H1 (cell line): ENCODE measurements around the gene DNAI2. TPM values are rescaled to one million over a fixed set of nuclear protein-coding genes. Genes with fewer than 3 reads are reported as not detected.

Experiments
- CTCF ChIA-PET: fragments of 300-600 bp; sonication (Branson Sonifier 250); formaldehyde crosslinking; loops from one replicate; lab custom pipeline; 2021; ENCODE audit not compliant: partially characterized antibody; lab: Charles Lee
- POLR2A ChIA-PET: fragments of 300-600 bp; sonication (Branson Sonifier 250); formaldehyde crosslinking; loops from one replicate; lab custom pipeline; 2021; ENCODE audit warnings: inconsistent platforms; ENCODE audit not compliant: partially characterized antibody; lab: Charles Lee
- DNase-seq, 2 experiments: peaks; one replicate each; pipeline versions ENCODE4 v3.0.0 to v3.0.0-alpha.2; 2010 to 2022; ENCODE audit warnings: low spot score in 2 of 2, low read depth in 1 of 2, mixed read lengths in 1 of 2
- FAIRE-seq: peaks from 2 replicates; lab custom pipeline; 2011; peaks lifted over from hg19 to GRCh38; lab: Jason Lieb, UNC
- H2AFZ ChIP-seq: 2 replicates; pipeline ENCODE4 v1.8.1; 2012; ENCODE audit warnings: low read length, inconsistent platforms
- H2AK5ac ChIP-seq: 2 replicates; pipeline ENCODE4 v1.6.1; 2013; ENCODE audit warnings: low read depth, low read length
- H2BK120ac ChIP-seq: replicated peaks from 2 replicates; pipeline ENCODE3; 2013; ENCODE audit warnings: low read depth, low read length, inconsistent platforms
- H2BK12ac ChIP-seq: 2 replicates; pipeline ENCODE4 v1.6.1; 2013; ENCODE audit warnings: low read depth, low read length
- H2BK15ac ChIP-seq: 2 replicates; pipeline ENCODE4 v1.6.1; 2013; ENCODE audit warnings: low read length
- H2BK20ac ChIP-seq: 2 replicates; pipeline ENCODE4 v1.6.1; 2013; ENCODE audit warnings: low read length
- H2BK5ac ChIP-seq: 2 replicates; pipeline ENCODE4 v1.6.1; 2013; ENCODE audit warnings: low read depth, low read length
- H3K14ac ChIP-seq: 2 replicates; pipeline ENCODE4 v1.6.1; 2013; ENCODE audit warnings: inconsistent platforms; ENCODE audit not compliant: insufficient read length
- H3K18ac ChIP-seq: 2 replicates; pipeline ENCODE4 v1.6.1; 2013; ENCODE audit warnings: low read length; ENCODE audit errors: extremely low read depth
- H3K23ac ChIP-seq: 2 replicates; pipeline ENCODE4 v1.6.1; 2013; ENCODE audit warnings: inconsistent platforms; ENCODE audit not compliant: insufficient read length
- H3K23me2 ChIP-seq: 2 replicates; pipeline ENCODE4 v1.6.1; 2013; ENCODE audit warnings: low read depth, low read length
- H3K27ac ChIP-seq: 2 replicates; pipeline ENCODE4 v1.6.1; 2011; ENCODE audit warnings: low read depth, low read length, inconsistent platforms
- H3K27me3 ChIP-seq, 4 experiments: replicated peaks in 1 of 4; 1 replicate in 1 of 4; 2 replicates in 3 of 4; pipeline versions ENCODE4 v1.6.1 to v1.8.1; 2011 to 2013; ENCODE audit warnings: low read length in 3 of 4, mild to moderate bottlenecking in 3 of 4, inconsistent platforms in 2 of 4, mixed read lengths in 2 of 4, moderate library complexity in 1 of 4; ENCODE audit not compliant: control insufficient read depth in 3 of 4, insufficient read depth in 3 of 4; ENCODE audit errors: extremely low read depth in 1 of 4
- H3K36me3 ChIP-seq, 4 experiments: 2 replicates each; pipeline versions ENCODE4 v1.6.1 to v1.8.1; 2011 to 2013; ENCODE audit warnings: mild to moderate bottlenecking in 4 of 4, low read length in 3 of 4, moderate library complexity in 2 of 4, control low read depth in 1 of 4, inconsistent platforms in 1 of 4; ENCODE audit not compliant: insufficient read depth in 4 of 4, control insufficient read depth in 2 of 4
- H3K4ac ChIP-seq: replicated peaks from 2 replicates; pipeline ENCODE3; 2013; ENCODE audit warnings: low read length, low read depth, mixed read lengths, inconsistent platforms; ENCODE audit not compliant: insufficient read length
- H3K4me1 ChIP-seq, 4 experiments: replicated peaks in 1 of 4; 1 replicate in 1 of 4; 2 replicates in 3 of 4; pipeline versions ENCODE4 v1.6.1 to v1.8.1; 2011 to 2013; ENCODE audit warnings: low read length in 3 of 4, inconsistent platforms in 2 of 4, mixed read lengths in 1 of 4; ENCODE audit not compliant: insufficient read depth in 4 of 4, control insufficient read depth in 3 of 4
- H3K4me2 ChIP-seq, 2 experiments: 2 replicates each; pipeline versions ENCODE4 v1.6.1 to v1.8.1; 2011 to 2013; ENCODE audit warnings: low read depth in 2 of 2, low read length in 2 of 2, control low read depth in 1 of 2, inconsistent platforms in 1 of 2, mild to moderate bottlenecking in 1 of 2; ENCODE audit not compliant: insufficient read depth in 1 of 2
- H3K4me3 ChIP-seq, 4 experiments: fragments of 200-600, 300-600 bp in 1 of 4; sonication (generic), shearing (Covaris generic), sonication (Bioruptor Twin) in 1 of 4; 2 replicates each; pipeline versions ENCODE4 v1.5.1 to v1.8.1; 2011 to 2016; ENCODE audit warnings: low read length in 4 of 4, low read depth in 3 of 4, control low read depth in 2 of 4, inconsistent platforms in 2 of 4, mild to moderate bottlenecking in 2 of 4, mixed read lengths in 1 of 4, moderate library complexity in 1 of 4; ENCODE audit not compliant: insufficient read depth in 2 of 4; ENCODE audit errors: extremely low read depth in 1 of 4
- H3K56ac ChIP-seq: replicated peaks from 2 replicates; pipeline ENCODE3; 2013; ENCODE audit warnings: low read depth, mild to moderate bottlenecking, mixed read lengths, low read length, inconsistent platforms; ENCODE audit not compliant: insufficient read length
- H3K79me1 ChIP-seq: 2 replicates; pipeline ENCODE4 v1.6.1; 2013; ENCODE audit warnings: low read depth, low read length, control low read depth
- H3K79me2 ChIP-seq, 2 experiments: 2 replicates each; pipeline versions ENCODE4 v1.6.1 to v1.8.1; 2012 to 2013; ENCODE audit warnings: low read length in 2 of 2, mild to moderate bottlenecking in 2 of 2, inconsistent platforms in 1 of 2; ENCODE audit not compliant: insufficient read depth in 2 of 2, control insufficient read depth in 1 of 2
- H3K9ac ChIP-seq, 4 experiments: replicated peaks in 1 of 4; 1 replicate in 1 of 4; 2 replicates in 3 of 4; pipeline versions ENCODE4 v1.6.1 to v1.8.1; 2011 to 2013; ENCODE audit warnings: low read depth in 3 of 4, low read length in 3 of 4, control low read depth in 2 of 4, mild to moderate bottlenecking in 2 of 4, moderate library complexity in 2 of 4, inconsistent platforms in 1 of 4; ENCODE audit errors: extremely low read depth in 1 of 4
- H3K9me3 ChIP-seq, 2 experiments: 2 replicates each; pipeline versions ENCODE4 v1.6.1 to v1.8.1; 2012 to 2013; ENCODE audit warnings: mild to moderate bottlenecking in 2 of 2, moderate library complexity in 2 of 2, control low read depth in 1 of 2, inconsistent platforms in 1 of 2, low read depth in 1 of 2, low read length in 1 of 2, mixed read lengths in 1 of 2; ENCODE audit not compliant: insufficient read depth in 2 of 2
- H4K20me1 ChIP-seq, 2 experiments: replicated peaks in 1 of 2; 2 replicates each; pipeline versions ENCODE3 to v1.8.1; 2011 to 2013; ENCODE audit warnings: inconsistent platforms in 2 of 2, low read length in 2 of 2, mild to moderate bottlenecking in 1 of 2; ENCODE audit not compliant: insufficient read depth in 2 of 2, control insufficient read depth in 1 of 2
- H4K5ac ChIP-seq: 2 replicates; pipeline ENCODE4 v1.6.1; 2013; ENCODE audit warnings: low read length, low read depth, mixed read lengths, inconsistent platforms; ENCODE audit not compliant: insufficient read length
- H4K8ac ChIP-seq: 2 replicates; pipeline ENCODE4 v1.8.0; 2013; ENCODE audit warnings: mild to moderate bottlenecking, moderate library complexity, low read length, inconsistent platforms; ENCODE audit not compliant: insufficient read depth; ENCODE audit errors: extremely low read depth
- H4K91ac ChIP-seq: replicated peaks from 2 replicates; pipeline ENCODE3; 2013; ENCODE audit warnings: low read length, mixed read lengths, inconsistent platforms; ENCODE audit not compliant: insufficient read length
- CTBP2 ChIP-seq: IDR thresholded peaks from 2 replicates; pipeline ENCODE4 v1.7.0; 2011; ENCODE audit warnings: borderline replicate concordance, mild to moderate bottlenecking, moderate library complexity, mixed read lengths, low read length; ENCODE audit not compliant: insufficient read depth, insufficient read length
- MAFK ChIP-seq: IDR thresholded peaks from 2 replicates; pipeline ENCODE4 v1.6.1; 2012; ENCODE audit warnings: low read depth, mild to moderate bottlenecking, improper control_type of control experiment, low read length
- POLR2A ChIP-seq, 2 experiments: IDR thresholded peaks; 1 replicate in 1 of 2; 2 replicates in 1 of 2; pipeline ENCODE4 v1.6.1; 2011; ENCODE audit warnings: low read depth in 2 of 2, low read length in 2 of 2, mild to moderate bottlenecking in 2 of 2; ENCODE audit errors: control extremely low read depth in 1 of 2
- POU5F1 ChIP-seq: IDR thresholded peaks from 2 replicates; pipeline ENCODE4 v1.6.1; 2011; ENCODE audit warnings: low read depth, mild to moderate bottlenecking, low read length, moderate library complexity
- RAD21 ChIP-seq, 2 experiments: IDR thresholded peaks in 1 of 2; conservative IDR thresholded peaks in 1 of 2; 2 replicates each; pipeline ENCODE4 v1.6.1; 2011; ENCODE audit warnings: low read depth in 2 of 2, low read length in 2 of 2, improper control_type of control experiment in 1 of 2, inconsistent platforms in 1 of 2, mild to moderate bottlenecking in 1 of 2, moderate library complexity in 1 of 2
- RXRA ChIP-seq: IDR thresholded peaks from 2 replicates; pipeline ENCODE4 v1.6.1; 2011; ENCODE audit warnings: low read depth, mild to moderate bottlenecking, low read length, moderate library complexity; ENCODE audit not compliant: insufficient read depth
- SIX5 ChIP-seq: IDR thresholded peaks from 2 replicates; pipeline ENCODE4 v1.6.1; 2011; ENCODE audit warnings: mild to moderate bottlenecking, low read depth, low read length
- TBP ChIP-seq: IDR thresholded peaks from 2 replicates; pipeline ENCODE4 v1.6.1; 2011; ENCODE audit warnings: low read depth, low read length, improper control_type of control experiment
- TEAD4 ChIP-seq: IDR thresholded peaks from 2 replicates; pipeline ENCODE4 v1.6.1; 2012; ENCODE audit warnings: low read depth, low read length, inconsistent platforms, mixed read lengths
- WGBS, 2 experiments: shearing (Covaris generic) in 1 of 2; methylation state at CpG; one replicate each; pipeline versions ENCODE4 v1.1.6 to v1.1.7; 2013 to 2015; ENCODE audit warnings: low lambda C conversion rate in 2 of 2, mixed read lengths in 2 of 2, inconsistent platforms in 1 of 2, low coverage in 1 of 2, missing lambda C conversion rate in 1 of 2; ENCODE audit not compliant: insufficient replicate concordance in 2 of 2, insufficient coverage in 1 of 2, insufficient read length in 1 of 2; ENCODE audit errors: extremely low coverage in 1 of 2, missing lambda C conversion rate in 1 of 2; 5-methylcytosine and 5-hydroxymethylcytosine counted together
- polyA plus RNA-seq, 7 experiments: library from polyadenylated mRNA; depleted of rRNA in 3 of 7; stranded (reverse) in 5 of 7; unstranded in 2 of 7; fragments of >200 nt in 5 of 7; fragments of 200-250 nt in 2 of 7; gene quantifications; 1 replicate in 5 of 7; 2 replicates in 1 of 7; 4 replicates in 1 of 7; pipeline versions ENCODE4 v1.2.1 to v1.2.3, GENCODE V29; 2011 to 2013; ENCODE audit warnings: missing spikeins in 2 of 7, mixed read lengths in 2 of 7
- total RNA-seq: library from RNA; stranded (reverse); fragmentation: NEBNext Ultra II Directional; extraction: Animal tissue kit (Norgen Biotek cat#: 25700); gene quantifications from 2 replicates; pipeline ENCODE4 v1.2.1, GENCODE V29; 2021
- TF ChIP-seq, protein P1 (sequence below): IDR thresholded peaks from 2 replicates; pipeline ENCODE4 v1.6.1; 2011; ENCODE audit warnings: low read depth, mild to moderate bottlenecking, low read length; ENCODE audit not compliant: insufficient read depth
- TF ChIP-seq, protein P2 (sequence below): IDR thresholded peaks from 2 replicates; pipeline ENCODE4 v1.6.1; 2011; ENCODE audit warnings: low read length, improper control_type of control experiment
- TF ChIP-seq, protein P3 (sequence below): IDR thresholded peaks from 2 replicates; pipeline ENCODE4 v1.6.1; 2012; ENCODE audit warnings: inconsistent platforms

Gene DNAI2
- total and polyA plus RNA-seq, 2 of the 8 experiments (the other 6 are each of a cell fraction or from before 2014, with no cell fraction given) = 0.08 to 0.15 TPM

DNA sequence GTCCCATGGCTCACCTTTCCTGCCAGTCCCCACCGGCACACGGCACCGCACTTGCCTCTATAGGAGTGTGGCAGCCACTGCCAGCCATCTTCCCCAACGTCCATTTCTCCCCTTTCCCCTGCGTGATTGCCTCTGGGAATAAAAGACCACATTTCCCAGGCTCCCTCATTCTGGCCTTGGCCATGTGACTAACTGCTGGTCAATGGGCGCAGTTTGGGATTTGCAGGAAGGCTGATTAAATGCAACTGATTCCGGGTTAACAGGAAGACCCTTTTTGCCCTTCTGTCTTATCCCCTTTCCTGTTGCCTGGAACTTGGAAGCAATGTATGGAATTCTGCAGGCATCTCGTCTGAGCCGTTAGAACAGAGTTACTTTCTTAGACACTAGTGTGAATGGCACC is 84.7 kb downstream of the DNAI2 start:
- CTCF ChIA-PET = interaction anchor here (0.9 to 6.5 kb wide), 8 partner anchors 21 to 164 kb away, joined by 3 to 64 read pairs (median 11); partner anchors contain the start of gene CD300A
- no peak for DNase-seq
- H3K79me2 ChIP-seq = no peaks in the 10 kb centered on the region
- TF ChIP-seq RAD21 (IDR thresholded peaks at IDR 0.05 in 1 of 2, conservative IDR thresholded peaks at IDR 0.05 in 1 of 2; ENCODE audit: low read depth in 2 of 2, low read length in 2 of 2) (no peak), TEAD4 (0 out of 2 replicates have a peak, but pooled peaks have one; percentile 28), CTBP2 (no peak), TBP (no peak), MAFK (no peak), RXRA (no peak), SIX5 (peak; percentile 33; the same call in 1 of the 2 replicates), POU5F1 (no peak), POLR2A (IDR thresholded peaks at IDR 0.05; ENCODE audit: control extremely low read depth in 1 of 2, low read depth in 2 of 2, low read length in 2 of 2) (no peak)
- TF ChIP-seq, protein P1, sequence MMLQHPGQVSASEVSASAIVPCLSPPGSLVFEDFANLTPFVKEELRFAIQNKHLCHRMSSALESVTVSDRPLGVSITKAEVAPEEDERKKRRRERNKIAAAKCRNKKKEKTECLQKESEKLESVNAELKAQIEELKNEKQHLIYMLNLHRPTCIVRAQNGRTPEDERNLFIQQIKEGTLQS = 0 out of 2 replicates have a peak, but pooled peaks have one; percentile 23
- TF ChIP-seq, protein P2, sequence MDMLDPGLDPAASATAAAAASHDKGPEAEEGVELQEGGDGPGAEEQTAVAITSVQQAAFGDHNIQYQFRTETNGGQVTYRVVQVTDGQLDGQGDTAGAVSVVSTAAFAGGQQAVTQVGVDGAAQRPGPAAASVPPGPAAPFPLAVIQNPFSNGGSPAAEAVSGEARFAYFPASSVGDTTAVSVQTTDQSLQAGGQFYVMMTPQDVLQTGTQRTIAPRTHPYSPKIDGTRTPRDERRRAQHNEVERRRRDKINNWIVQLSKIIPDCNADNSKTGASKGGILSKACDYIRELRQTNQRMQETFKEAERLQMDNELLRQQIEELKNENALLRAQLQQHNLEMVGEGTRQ = peak; percentile 81
- TF ChIP-seq, protein P3, sequence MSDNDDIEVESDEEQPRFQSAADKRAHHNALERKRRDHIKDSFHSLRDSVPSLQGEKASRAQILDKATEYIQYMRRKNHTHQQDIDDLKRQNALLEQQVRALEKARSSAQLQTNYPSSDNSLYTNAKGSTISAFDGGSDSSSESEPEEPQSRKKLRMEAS = no peak

More for the DNA sequence above, 84.7 kb downstream of the DNAI2 start:
- 81% methylated on average over 9 of the region's 9 CpGs; no CpG with 5 or more reads in 1 of the 2 experiments for WGBS, 2 experiments
- H2AK5ac ChIP-seq = no peak overlapping the region
- H3K27ac ChIP-seq = no peak overlapping the region
- FAIRE-seq = no peak
- H4K8ac ChIP-seq = no peak overlapping the region; the same call in 1 of the 2 replicates
- H3K4me2 ChIP-seq = no peak overlapping the region
- peaks cover 5 to 29% (median 19%) of the 10 kb centered on the region in 4 experiments for H3K4me1 ChIP-seq
- no peak overlapping the region for H2BK20ac ChIP-seq
- H2BK120ac ChIP-seq = no peak overlapping the region
- peaks cover 1% of the 10 kb centered on the region; the same call in 1 of the 2 replicates for H3K23me2 ChIP-seq
- no peak overlapping the region for H3K23ac ChIP-seq
- H2BK15ac ChIP-seq = no peak overlapping the region
- H4K20me1 ChIP-seq = no peaks in the 10 kb centered on the region
- H3K56ac ChIP-seq = no peak overlapping the region
- H3K18ac ChIP-seq = no peak overlapping the region
- H3K27me3 ChIP-seq = peaks cover 0 to 14% (median 4%) of the 10 kb centered on the region in 4 experiments; a peak in 5 of 7 replicates
- no peaks in the 10 kb centered on the region for H3K79me1 ChIP-seq
- H3K9me3 ChIP-seq = no peaks in the 10 kb centered on the region
- H2BK5ac ChIP-seq = no peak overlapping the region
- no peak overlapping the region for H3K4ac ChIP-seq
- H3K36me3 ChIP-seq = peaks cover 0 to 10% (median 0%) of the 10 kb centered on the region in 4 experiments; a peak in 1 of 8 replicates
- H4K91ac ChIP-seq = no peak overlapping the region
- POLR2A ChIA-PET = no interaction called here
- no peak overlapping the region for H3K14ac ChIP-seq
- H2BK12ac ChIP-seq = no peak overlapping the region
- no peak overlapping the region for H4K5ac ChIP-seq
- no peak overlapping the region for H2AFZ ChIP-seq
- H3K4me3 ChIP-seq = no peak overlapping the region
- H3K9ac ChIP-seq = no peak overlapping the region
